Hepatic stellate cell (primary cell): ENCODE data around the gene TBCK.
"Not testable (repeated sequence)": the region's sequence is repeated elsewhere in the genome, so short reads cannot be mapped to it uniquely, and the experiment has no call there.

Experiments
- DNase-seq: peaks from one replicate; pipeline ENCODE4 v3.0.0; 2011; ENCODE audit warnings: low spot score

The TBCK gene

DNA sequence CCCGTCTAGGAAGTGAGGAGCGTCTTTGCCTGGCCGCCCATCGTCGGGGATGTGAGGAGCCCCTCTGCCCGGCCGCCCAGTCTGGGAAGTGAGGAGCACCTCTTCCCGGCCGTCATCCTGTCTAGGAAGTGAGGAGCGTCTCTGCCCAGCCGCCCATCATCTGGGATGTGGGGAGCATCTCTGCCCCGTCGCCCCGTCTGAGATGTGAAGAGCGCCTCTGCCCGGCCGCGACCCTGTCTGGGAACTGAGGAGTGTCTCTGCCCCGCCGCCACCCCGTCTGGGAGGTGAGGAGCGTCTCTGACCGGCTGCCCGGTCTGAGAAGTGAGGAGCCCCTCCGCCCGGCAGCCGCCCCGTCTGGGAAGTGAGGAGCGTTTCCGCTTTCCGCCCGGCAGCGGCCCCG lies 5.2 kb upstream of the TBCK start:
- not testable (repeated sequence) for DNase-seq

DNA sequence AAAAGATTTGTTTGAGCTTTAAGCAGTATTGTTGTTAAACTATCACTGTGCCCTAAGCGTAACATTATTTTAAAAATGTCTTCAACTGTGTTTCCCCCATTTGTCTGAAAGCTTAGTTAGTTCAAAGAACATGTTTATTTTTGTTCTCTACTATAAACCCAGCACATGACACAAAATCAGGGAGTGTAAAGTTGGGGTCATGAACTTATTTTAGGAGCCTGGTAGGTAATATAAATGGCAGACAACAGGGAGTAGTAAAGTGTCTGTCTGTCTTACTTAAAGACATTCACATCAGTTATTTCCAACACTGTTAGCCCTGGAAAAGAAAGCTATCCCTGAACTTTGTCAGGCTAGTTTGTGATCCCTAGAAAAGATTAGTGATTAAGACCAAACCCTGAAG lies 4.2 kb upstream of the TBCK start:
- no peak for DNase-seq

DNA sequence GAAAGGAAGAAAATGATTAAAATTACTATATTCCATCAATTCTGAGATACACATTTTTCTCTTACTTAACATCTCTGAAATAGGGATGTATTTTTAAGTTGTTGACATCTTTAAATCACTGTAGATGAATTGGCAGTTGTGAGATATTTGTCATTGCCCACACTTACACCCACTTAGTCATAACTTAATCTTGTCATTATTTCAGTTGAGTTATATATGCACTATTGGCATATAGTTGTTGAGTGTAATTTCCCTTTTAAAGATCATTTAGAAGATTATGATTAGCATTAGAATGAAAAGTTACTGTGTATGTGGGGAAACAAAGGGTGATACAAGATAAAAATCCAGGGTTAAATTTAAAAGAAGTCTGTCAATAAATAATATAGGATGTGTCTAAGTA lies 2.5 kb upstream of the TBCK start:
- no peak for DNase-seq

DNA sequence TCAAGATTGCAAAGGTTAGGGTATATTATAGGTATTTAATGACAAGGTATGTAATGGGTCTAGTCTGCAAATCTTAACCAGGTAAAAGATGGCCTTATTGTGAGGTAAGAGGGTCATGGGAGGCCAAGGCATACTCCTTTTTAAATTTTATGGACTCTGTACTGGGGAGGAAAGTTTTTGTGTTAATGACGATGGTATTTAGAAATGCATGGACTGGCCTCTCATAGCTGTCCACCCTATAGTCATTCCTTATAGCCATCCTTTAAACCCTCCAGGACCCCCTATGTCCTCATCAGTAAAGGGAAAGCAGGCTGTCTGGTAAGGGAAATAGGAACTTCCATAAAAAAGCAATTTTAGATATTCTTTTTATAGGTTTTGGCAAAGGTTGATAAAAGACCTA lies 1.8 kb upstream of the TBCK start:
- DNase-seq: no peak

DNA sequence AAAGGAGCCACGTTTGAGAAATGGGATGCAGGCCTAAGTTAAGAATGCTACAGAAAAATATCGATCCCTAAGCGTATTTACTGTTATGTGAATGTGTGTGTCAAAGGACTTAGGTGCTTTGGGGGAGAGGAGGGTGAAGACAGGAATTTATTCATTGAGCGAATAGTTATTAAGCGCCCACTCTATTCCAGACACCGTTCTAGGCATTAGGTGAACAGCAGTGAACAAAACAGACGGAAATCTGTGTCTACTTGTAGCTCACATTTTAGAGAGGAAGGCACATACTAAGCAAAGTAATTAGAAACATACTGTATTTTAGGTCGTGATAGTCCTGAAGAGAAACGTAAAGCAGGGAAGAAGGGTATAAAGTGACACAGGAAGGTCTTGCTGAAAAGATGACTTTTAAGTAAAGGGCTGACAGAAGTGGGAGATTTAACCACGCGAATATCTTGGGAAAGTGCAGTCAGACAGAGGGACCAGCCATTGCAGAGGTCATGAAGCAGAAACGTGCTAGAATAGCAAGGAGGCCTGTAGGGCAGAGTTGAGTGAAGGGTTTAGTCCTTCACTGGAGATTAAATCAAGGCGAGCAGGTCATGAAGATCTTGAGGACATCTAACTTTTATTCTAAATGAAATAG lies 882 bp upstream of the TBCK start:
- no peak for DNase-seq

DNA sequence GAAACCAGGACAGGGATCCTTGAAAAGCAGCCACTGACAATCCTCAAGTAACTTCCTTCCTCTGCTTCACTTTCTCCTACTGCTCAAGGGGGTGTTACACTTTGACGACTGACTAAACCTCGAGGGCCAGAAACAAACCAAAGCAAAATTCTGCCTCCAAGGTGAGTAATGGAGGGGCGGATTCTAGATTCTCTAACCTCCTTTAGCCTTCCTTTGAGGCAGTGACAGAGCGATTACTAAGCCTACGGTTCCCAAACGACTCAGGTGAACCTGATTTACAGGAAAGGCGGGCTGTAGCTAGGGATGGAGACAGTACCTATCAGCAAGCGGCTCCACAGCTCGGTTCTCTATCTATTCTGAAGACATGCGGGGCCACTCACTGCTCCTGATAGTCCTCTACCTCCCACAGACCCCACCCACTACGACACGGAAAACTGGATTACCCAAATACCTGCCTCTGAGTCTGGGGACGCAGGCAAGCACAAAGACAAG lies 487 bp downstream of the TBCK start:
- DNase-seq: no peak

DNA sequence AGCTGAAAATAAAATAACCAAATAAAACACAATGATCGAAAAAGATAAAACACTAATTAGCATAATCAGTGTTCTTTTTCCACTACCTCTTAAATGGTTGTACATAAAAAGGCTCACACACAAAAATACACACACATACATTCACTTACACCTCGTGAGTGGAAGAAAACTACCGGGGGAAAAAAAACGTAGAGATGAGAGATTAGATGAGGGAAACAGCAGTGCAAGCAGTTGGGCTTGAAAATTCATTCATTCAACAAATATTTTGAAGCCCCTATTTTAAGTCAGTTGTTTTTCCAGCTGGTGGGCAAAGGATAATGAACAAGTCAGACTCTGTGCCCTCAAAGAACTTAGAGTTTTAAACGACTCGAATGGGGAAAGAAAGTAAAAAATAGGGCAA lies 1.0 kb downstream of the TBCK start:
- no peak for DNase-seq

DNA sequence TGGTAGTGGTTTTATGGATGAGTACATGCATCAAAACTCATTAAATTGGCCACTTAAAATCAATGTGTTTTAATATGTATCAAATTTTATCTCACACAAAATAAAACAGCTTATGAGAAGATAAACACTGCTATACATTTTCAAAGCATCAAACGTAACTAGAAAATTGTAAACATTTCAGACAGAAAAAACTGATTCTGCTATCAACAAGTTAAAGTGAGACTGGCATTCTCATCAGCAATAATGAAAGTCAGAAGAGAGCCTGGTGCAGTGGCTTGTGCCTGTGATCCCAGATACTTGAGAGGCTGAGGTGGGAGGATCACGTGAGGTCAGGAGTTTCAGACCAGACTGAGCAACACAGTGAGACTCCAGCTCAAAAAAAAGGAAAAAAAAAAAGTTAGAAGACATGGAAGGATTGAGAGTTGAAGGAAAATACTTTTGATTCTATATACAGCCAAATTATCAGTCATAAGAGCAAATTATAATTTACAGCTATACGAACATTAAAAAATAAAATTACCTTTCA lies 2.9 kb downstream of the TBCK start:
- DNase-seq: no peak

DNA sequence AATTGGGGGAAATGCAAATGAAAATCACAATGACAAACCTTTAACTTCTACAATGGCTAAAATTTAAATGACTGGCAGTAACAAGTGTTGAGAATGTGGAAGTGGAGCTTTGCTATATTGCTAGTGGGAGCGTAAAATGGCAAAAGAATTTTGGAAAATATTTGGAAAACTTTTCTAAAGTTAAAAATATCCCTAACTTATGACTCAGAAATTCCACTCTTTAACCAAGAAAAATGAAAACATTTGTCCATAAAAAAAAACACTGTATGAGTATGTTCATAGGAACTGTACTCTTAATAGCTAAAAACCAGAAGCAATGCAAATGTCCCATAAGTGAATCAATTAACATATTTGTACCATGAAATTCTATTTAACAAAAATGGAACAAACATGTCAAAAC lies 3.6 kb downstream of the TBCK start:
- no peak for DNase-seq

DNA sequence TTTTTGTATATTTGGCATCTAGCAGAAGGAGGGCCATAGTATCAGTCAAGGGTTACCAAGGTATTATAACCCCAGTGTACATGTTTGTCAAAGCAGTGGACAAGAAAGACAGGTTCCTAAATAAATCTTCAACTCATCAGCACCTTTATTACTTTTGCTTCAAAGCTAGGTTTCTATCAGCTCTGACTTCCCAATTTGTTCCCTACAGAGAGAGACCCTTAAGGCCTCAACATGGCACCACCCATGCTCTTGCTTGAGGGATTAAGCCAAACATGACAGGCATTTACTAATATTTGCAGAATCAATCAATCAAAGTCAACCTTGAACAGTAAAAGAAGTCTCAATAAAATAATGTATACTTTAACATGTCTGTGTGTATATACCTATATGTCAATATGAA lies 9.4 kb downstream of the TBCK start:
- DNase-seq: no peak

DNA sequence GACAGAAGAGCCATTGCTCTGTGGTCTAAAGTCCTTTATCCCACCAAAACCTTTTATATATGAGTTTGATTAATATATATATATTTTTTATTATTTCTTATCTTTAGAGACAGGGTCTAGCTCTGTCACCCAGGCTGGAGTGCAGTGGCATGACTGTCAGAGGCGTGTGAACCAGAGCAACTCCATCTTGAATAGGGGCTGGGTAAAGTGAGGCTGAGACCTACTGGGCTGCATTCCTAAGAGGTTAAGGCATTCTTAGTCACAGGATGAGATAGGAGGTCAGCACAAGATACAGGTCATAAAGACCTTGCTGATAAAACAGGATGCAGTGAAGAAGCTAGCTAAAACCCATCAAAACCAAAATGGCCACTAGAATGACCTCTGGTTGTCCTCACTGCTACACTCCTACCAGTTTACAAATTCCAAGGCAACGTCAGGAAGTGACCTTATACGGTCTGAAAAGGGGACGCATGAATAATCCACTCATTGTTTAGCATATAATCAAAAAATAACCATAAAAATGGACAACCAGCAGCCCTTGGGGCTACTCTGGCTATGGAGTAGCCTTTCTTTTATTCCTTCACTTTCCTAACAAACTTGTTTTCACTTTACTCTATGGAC lies 10.5 kb downstream of the TBCK start:
- no peak for DNase-seq

DNA sequence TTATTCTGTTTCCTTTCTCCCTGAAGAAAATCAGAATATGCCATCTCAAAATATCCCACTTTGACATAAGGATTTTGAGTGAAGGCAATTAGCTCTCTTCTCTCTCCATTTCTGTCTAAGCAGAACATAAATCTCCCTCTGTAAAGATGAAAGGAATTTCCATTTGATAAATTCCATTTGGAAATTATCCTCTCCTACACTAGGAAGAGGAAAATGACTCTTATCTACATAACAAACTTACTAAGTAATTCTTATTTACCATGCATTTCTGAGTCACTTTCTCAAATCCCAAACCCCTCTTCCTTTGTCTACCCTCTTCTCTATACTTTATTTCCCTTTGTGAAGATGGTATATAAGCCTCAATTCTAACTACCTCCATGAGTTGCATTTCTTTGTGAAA lies 11.4 kb downstream of the TBCK start:
- no peak for DNase-seq

DNA sequence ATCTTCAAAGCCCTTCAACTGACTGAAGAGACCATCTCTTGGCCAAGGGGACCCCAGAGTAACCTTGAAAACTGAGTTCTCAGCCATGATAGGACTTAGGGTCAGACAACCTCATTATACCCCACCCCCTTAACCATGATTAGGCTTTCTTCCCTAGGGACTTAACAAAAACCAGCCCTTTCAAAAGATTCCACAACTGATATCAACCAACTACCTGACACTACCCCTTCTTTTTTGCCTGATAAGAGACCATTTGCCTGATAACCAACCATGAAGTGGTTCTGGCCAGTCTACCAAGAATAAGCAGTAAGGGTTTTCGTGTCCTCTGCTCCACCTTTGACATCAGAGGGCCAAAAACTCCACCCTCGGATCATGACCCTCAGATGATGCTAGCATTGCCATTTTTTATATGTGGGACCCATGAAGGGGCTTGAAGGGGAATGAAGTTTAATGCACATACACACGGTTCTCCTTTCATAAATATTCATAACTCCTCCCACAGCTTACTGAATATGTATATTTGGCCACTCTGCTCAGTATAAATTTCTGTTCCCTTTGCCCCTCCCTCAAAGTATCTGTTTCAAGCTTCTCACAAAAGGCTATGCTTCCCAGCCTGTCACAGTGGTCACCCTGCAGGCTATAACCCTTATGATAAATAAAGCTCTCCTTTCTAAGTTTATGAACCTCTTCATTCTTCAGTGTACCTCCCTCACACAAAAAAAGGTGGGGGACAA lies 12.3 kb downstream of the TBCK start:
- no peak for DNase-seq

DNA sequence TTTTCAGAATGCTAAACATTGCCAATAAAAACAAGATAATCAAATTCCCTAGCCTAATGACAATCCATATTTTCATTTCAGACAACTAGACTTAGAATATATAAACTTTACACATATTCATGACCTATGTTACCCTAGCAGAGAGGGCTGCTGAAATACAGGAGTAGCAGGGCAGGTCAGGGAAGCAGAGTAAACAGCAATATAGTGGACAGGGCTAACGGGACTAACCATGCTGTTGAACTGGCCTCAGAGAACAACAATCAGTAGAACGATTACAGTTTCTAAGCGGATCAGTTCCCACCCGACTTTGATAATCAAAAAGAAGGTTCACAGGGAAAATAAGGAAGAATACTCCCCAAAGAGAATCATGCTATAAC lies 14.0 kb downstream of the TBCK start:
- DNase-seq: no peak

DNA sequence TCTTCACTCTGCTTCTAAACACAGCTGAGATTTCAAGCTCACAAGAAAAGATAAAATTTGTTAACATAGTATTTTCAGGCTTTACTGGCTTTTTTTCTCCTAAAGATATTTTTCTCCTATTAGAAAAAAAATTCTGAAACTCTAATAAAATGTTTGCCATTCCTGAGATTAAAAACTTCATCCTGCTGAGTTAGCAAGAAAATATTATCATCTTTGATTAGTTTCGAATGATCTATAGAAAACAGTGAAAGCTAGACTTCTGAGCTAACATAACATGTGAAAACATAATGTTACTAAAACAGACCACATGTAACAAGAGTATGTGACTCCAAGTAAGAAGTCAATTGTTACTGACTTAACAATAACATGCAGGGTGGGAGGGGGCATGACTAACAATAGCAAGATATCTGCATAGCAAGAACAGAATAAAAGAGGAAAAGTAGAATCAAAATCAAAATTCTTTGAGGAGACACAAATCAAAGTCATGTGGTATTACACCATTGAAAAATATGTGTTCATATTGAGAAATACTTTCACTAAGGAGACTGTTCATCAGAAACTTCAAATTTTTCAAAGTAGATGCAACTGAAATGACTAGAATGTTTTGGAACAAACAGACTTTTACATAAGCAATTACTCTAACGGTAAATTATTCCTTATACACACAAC lies 14.5 kb downstream of the TBCK start:
- no peak for DNase-seq

DNA sequence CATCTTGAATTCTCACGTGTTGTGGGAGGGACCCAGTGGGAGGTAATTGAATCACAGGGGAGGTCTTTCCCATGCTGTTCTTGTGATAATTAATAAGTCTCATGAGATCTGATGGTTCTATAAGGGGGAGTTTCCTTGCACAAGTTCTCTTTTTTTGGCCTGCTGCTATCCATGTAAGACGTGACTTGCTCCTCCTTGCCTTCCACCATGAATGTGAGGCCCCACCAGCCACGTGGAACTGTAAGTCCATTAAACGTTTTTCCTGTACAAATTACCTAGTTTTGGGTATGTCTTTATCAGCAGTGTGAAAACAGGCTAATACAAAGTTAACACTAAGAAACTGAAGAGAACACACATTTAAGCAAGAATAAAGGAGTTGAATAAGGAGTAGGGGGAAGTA lies 16.0 kb downstream of the TBCK start:
- DNase-seq: no peak

DNA sequence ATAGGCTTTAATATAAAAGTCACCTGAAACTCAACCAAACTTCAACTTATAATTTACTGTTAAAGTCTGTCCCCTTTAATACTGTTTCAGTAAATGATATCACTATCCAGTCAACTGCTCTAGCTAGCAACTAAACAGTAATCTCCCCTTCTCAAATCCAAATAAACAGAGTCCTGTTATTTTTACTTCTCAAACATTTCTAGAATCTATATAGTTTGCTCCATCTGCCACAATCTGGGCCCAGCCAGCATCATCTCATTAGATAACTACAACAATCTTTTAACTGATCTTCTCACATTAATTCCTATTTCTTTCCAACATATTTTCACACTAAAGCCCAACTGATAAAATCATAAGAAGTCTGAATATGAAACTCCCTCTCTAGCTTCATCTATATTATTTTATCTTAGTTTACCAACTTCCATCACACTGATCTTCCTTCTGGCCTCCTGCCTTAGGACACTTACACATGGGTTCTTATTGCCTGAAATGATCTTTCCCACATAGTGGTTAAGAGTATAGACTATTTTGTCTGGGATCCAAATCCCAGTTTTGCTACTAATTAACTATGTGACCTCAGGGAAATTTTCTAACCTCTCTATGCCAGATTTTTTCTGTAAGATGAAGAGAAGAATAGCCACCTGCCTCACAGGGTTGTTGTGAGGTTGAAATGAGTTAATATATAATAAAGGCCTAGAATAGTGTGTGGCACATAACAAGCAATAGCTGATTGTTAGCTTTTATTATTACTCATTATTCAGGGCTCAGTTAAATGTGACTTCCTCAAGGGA lies 18.6 kb downstream of the TBCK start:
- no peak for DNase-seq

DNA sequence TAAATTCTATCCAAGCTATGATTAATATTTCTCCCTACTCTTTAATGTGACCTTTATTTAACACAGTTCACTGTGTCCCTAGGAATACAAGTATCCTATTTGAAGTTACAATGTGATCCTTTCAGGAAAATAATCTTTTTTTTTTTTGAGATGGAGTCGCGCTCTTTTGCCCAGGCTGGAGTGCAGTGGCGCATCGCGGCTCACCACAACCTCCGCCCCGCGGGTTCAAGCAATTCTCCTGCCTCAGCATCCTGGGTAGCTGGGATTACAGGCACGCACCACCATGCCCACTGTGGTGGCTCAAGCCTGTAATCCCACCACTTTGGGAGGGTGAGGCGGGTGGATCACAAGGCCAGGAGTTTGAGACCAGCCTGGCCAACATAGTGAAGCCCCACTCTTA lies 21.9 kb downstream of the TBCK start:
- no peak for DNase-seq

DNA sequence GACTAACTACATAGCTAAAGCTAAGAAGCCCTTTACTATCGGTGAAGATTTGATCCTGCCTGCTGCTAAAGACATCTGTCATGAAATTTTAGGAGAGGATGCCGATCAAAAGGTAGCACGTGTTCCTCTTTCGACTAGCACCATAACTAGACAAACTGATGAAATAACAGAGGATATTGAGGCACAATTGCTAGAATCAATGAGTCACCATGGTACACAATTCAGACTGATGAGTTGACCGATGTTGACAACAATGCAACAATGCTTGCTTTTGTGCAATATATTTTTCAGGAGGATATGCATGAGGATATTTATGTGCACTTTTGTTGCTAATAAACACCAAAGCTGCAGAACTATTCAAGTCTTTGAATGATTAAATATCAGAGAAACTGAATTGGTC lies 24.3 kb downstream of the TBCK start:
- DNase-seq: no peak

DNA sequence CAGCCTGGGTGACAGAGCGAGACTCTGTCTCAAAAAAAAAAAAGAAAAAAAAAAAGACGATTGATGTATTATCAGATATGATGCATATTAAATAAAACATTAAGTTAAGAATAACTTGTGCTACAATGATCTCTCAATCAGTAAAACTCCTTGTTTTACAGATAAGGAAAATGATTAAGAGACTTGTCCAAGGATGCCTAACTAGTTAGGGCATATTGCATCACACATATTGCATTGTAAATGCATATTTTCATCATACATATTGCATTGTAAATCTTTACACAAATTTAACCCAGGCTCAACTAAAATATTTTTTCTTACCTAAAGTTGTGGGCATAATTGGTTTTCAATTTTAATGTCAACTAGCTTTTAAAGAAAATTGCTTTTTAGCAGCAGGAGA lies 26.3 kb downstream of the TBCK start:
- no peak for DNase-seq

DNA sequence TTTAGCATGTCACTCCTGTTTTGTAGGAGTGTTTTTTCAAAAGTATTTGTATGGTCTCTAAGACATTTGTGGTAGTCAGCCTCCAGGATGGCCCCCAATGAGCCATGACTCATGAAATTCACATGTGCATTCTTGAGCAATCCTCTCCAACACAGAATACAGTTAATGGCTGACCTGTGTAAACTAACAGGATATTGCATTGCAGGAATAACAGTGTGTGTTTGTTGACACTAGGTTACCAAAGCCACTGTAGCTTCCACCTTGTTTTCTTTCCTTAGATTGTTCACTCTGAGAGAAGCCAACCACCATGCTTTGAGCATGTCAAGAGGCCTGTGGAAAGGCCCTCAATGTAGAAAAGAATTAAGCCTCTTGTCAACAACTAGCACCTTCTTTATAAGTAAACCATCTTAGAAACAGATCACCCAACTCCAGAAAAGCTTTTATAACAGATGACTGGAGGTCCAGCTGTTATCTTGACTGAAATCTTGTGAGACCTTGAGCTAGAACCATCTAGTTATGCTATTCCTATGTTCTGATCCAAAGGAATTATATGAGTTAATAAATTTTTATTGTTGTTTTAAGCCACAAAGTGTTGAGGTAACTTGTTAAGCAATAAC lies 28.5 kb downstream of the TBCK start:
- peak; percentile 37 for DNase-seq

DNA sequence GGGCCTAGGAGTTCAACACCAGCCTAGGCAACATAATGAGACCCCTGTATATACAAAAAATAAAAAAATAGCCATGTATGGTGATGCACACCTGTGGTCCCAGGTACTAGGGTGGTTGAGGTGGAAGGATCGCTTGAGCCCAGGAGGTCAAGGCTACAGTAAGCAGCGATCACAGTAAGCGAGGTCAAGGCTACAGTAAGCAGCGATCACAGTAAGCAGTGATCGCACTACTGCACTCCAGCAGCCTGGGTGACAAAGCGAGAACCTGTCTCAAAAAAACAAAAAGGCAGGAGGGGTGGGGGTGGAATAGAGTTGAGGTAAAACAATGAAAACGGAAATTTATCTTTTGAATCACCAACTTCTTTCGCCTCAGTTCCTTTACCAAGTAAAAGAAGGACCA lies 29.4 kb downstream of the TBCK start:
- DNase-seq: no peak
